PC-3 (cell line): ENCODE measurements around the gene AUH. TPM values are rescaled to one million over a fixed set of nuclear protein-coding genes. Genes with fewer than 3 reads are reported as not detected.

ENCODE experiments used
- ATAC-seq: fragments of 200-7000 bp; cut with Tn5 transposase; 2 replicates; pipeline ENCODE4 v1.9.1; 2020; ENCODE audit warnings: mild to moderate bottlenecking, moderate library complexity
- BruUV-seq: library from RNA; stranded (reverse); fragments of 400-500 nt; replicated peaks from 2 replicates; lab custom pipeline; 2021; lab: Mats Ljungman, UMichigan
- CTCF ChIA-PET: fragments of 300-600 bp; sonication (Branson Sonifier 250); formaldehyde crosslinking; loops from one replicate; lab custom pipeline; 2022; ENCODE audit warnings: antibody characterized with exemption; lab: Charles Lee
- POLR2A ChIA-PET: fragments of 300-600 bp; sonication (Branson Sonifier 250); formaldehyde crosslinking; loops from one replicate; lab custom pipeline; 2022; ENCODE audit warnings: antibody characterized with exemption; ENCODE audit not compliant: unreplicated experiment; lab: Charles Lee
- DNase-seq: peaks from one replicate; pipeline ENCODE4 v3.0.0-alpha.2; 2015
- H2AFZ ChIP-seq: fragments of 300-600 bp; sonication (generic); 2 replicates; pipeline ENCODE4 v1.6.0; 2016; ENCODE audit warnings: antibody characterized with exemption, low read length
- H3F3A ChIP-seq: fragments of 300-600 bp; sonication (generic); one replicate; pipeline ENCODE4 v1.6.0; 2017; ENCODE audit warnings: antibody characterized with exemption, low read length, control low read depth, mild to moderate bottlenecking; ENCODE audit not compliant: unreplicated experiment
- H3K27ac ChIP-seq: fragments of 300-600 bp; sonication (generic); 2 replicates; pipeline ENCODE4 v1.5.1; 2016; ENCODE audit warnings: mild to moderate bottlenecking, low read length
- H3K27me3 ChIP-seq: fragments of 300-600 bp; sonication (generic); 2 replicates; pipeline ENCODE4 v1.6.1; 2016; ENCODE audit warnings: low read length, mixed read lengths
- H3K36me3 ChIP-seq: fragments of 300-600 bp; sonication (generic); 2 replicates; pipeline ENCODE4 v1.6.1; 2016; ENCODE audit warnings: low read depth, mixed run types, low read length, mixed read lengths
- H3K4me1 ChIP-seq: fragments of 300-600 bp; sonication (generic); 2 replicates; pipeline ENCODE4 v1.5.1; 2016; ENCODE audit warnings: low read length; ENCODE audit not compliant: insufficient read depth
- H3K4me2 ChIP-seq: fragments of 300-600 bp; sonication (generic); 2 replicates; pipeline ENCODE4 v1.6.0; 2016; ENCODE audit warnings: low read length
- H3K4me3 ChIP-seq: fragments of 300-600 bp; sonication (generic); 2 replicates; pipeline ENCODE4 v1.5.1; 2016; ENCODE audit warnings: mild to moderate bottlenecking, low read length, mixed read lengths
- H3K79me2 ChIP-seq: fragments of 300-600 bp; sonication (generic); 2 replicates; pipeline ENCODE4 v1.6.1; 2017; ENCODE audit warnings: low read length, mixed read lengths
- H3K9ac ChIP-seq: fragments of 300-600 bp; sonication (generic); 2 replicates; pipeline ENCODE4 v1.6.0; 2016; ENCODE audit warnings: mild to moderate bottlenecking, low read length
- H3K9me2 ChIP-seq: fragments of 300-600 bp; sonication (generic); replicated peaks from 2 replicates; pipeline ENCODE4 v1.6.1; 2016; ENCODE audit warnings: mixed run types, low read length, mixed read lengths
- H3K9me3 ChIP-seq: fragments of 300-600 bp; sonication (generic); 2 replicates; pipeline ENCODE4 v1.6.1; 2016; ENCODE audit warnings: low read length, mixed read lengths
- H4K20me1 ChIP-seq: fragments of 300-600 bp; sonication (generic); 2 replicates; pipeline ENCODE4 v1.6.1; 2016; ENCODE audit warnings: low read length, mixed read lengths
- CTCF ChIP-seq: fragments of 300-600 bp; sonication (generic); conservative IDR thresholded peaks from 2 replicates; pipeline ENCODE4 v1.5.1; 2017; ENCODE audit warnings: antibody characterized with exemption, low read depth, mild to moderate bottlenecking, low read length
- EZH2 ChIP-seq: fragments of 300-600 bp; sonication (generic); IDR thresholded peaks from one replicate; pipeline ENCODE4 v1.6.1; 2017; ENCODE audit warnings: antibody characterized with exemption, mild to moderate bottlenecking, low read length; ENCODE audit not compliant: unreplicated experiment
- EZH2phosphoT487 ChIP-seq: fragments of 300-600 bp; sonication (generic); IDR thresholded peaks from 2 replicates; pipeline ENCODE4 v1.6.1; 2018; ENCODE audit warnings: mild to moderate bottlenecking, antibody characterized with exemption, low read length, borderline replicate concordance
- intact Hi-C: fragments of 100-400 bp; cut with micrococcal nuclease; formaldehyde crosslinking; loops from 2 replicates; pipeline ENCODE4 v1.9.0; 2023
- total RNA-seq: library from RNA; depleted of rRNA; stranded (reverse); fragments of >200 nt; gene quantifications from 2 replicates; pipeline ENCODE4 v1.2.3, GENCODE V29; 2014

AUH gene
- total RNA-seq, 1 experiment from 2014 or later: 30.4 TPM

- H3K36me3 ChIP-seq: peaks cover 10% of the 10 kb centered on the region
- H3K4me1 ChIP-seq: peaks cover 14% of the 10 kb centered on the region
- ATAC-seq (no peak), DNase-seq (no peak)
- no peaks in the 10 kb centered on the region for H3F3A ChIP-seq
- no peak overlapping the region for H3K9ac ChIP-seq
- no peak overlapping the region for H2AFZ ChIP-seq
- POLR2A ChIA-PET: no interaction called here
- BruUV-seq: no TSS peak
- no peaks in the 10 kb centered on the region for H3K27me3 ChIP-seq
- CTCF ChIA-PET: no interaction called here
- no peak for TF ChIP-seq EZH2
- no peak for TF ChIP-seq EZH2phosphoT487
- no peak for TF ChIP-seq CTCF
- no peaks in the 10 kb centered on the region for H3K9me2 ChIP-seq
- no peak overlapping the region for H3K4me2 ChIP-seq
- H4K20me1 ChIP-seq: no peaks in the 10 kb centered on the region
- no peak overlapping the region for H3K4me3 ChIP-seq
- no peak overlapping the region for H3K27ac ChIP-seq
- intact Hi-C loops: no loop called here
- no peaks in the 10 kb centered on the region for H3K9me3 ChIP-seq
- H3K79me2 ChIP-seq: 0 out of 2 replicates have a peak, but pooled peaks cover under 1% of the 10 kb centered on the region
Measured at GRCh38 chr9:91338681-91339080, 23.0 kb downstream of the AUH start.

- Histone ChIP-seq H3K9ac (no peak overlapping the region), H3K4me1 (no peaks in the 10 kb centered on the region), H3K4me3 (no peak overlapping the region), H3K9me3 (no peaks in the 10 kb centered on the region), H3K27me3 (no peaks in the 10 kb centered on the region), H3K27ac (no peak overlapping the region), H3K36me3 (peaks cover 4% of the 10 kb centered on the region), H3K9me2 (no peaks in the 10 kb centered on the region), H3K79me2 (no peaks in the 10 kb centered on the region), H2AFZ (no peak overlapping the region), H3F3A (no peaks in the 10 kb centered on the region), H4K20me1 (no peaks in the 10 kb centered on the region), H3K4me2 (no peak overlapping the region)
- DNase-seq (no peak), ATAC-seq (no peak)
- CTCF ChIA-PET: no interaction called here
- BruUV-seq: no TSS peak
- intact Hi-C loops: no loop called here
- TF ChIP-seq CTCF (no peak), EZH2 (no peak), EZH2phosphoT487 (no peak)
- POLR2A ChIA-PET: no interaction called here
Measured at GRCh38 chr9:91336786-91337185, 24.9 kb downstream of the AUH start.

GRCh38 chr9:91334053-91334452, 27.7 kb downstream of the AUH start:
- ATAC-seq: no peak
- Histone ChIP-seq H3K4me1 (no peaks in the 10 kb centered on the region), H3K4me3 (no peak overlapping the region), H3K79me2 (no peaks in the 10 kb centered on the region), H2AFZ (no peak overlapping the region), H3K9ac (no peak overlapping the region), H3K36me3 (no peaks in the 10 kb centered on the region; the same call in 1 of the 2 replicates), H3K9me2 (no peaks in the 10 kb centered on the region), H3K27ac (no peak overlapping the region), H4K20me1 (no peaks in the 10 kb centered on the region), H3F3A (no peaks in the 10 kb centered on the region), H3K27me3 (no peaks in the 10 kb centered on the region), H3K9me3 (no peaks in the 10 kb centered on the region), H3K4me2 (no peak overlapping the region)
- ChIA-PET CTCF (no interaction called here), POLR2A (no interaction called here)
- no peak for TF ChIP-seq CTCF
- TF ChIP-seq EZH2phosphoT487: no peak
- TF ChIP-seq EZH2: no peak
- DNase-seq: no peak
- no TSS peak for BruUV-seq
- intact Hi-C loops: no loop called here
